Esophagus muscularis mucosa (tissue), 4 donors: ENCODE results near the gene CIC. TPM values are rescaled to one million over a fixed set of nuclear protein-coding genes. Genes with fewer than 3 reads are reported as not detected.

Source experiments
- DNase-seq: peaks from one replicate; pipeline ENCODE4 v3.0.0-alpha.2; 2017; ENCODE audit errors: extremely low spot score
- H3K27ac ChIP-seq, 4 donors: fragments of 200-600 bp; sonication (generic); replicated peaks in 1 of 4; 1 replicate in 3 of 4; 2 replicates in 1 of 4; pipeline ENCODE4 v1.5.1; 2016 to 2019; ENCODE audit warnings: mild to moderate bottlenecking in 1 of 4
- H3K27me3 ChIP-seq, 4 donors: fragments of 200-600 bp; sonication (generic); one replicate each; pipeline versions ENCODE4 v1.5.1 to v1.6.0; 2016 to 2019
- H3K36me3 ChIP-seq, 4 donors: fragments of 200-600 bp; sonication (generic); one replicate each; pipeline ENCODE4 v1.5.1; 2016 to 2019
- H3K4me1 ChIP-seq, 4 donors: fragments of 200-600 bp; sonication (generic); one replicate each; pipeline ENCODE4 v1.5.1; 2016 to 2019
- H3K4me3 ChIP-seq, 4 donors: fragments of 200-600 bp; sonication (generic); 1 replicate in 2 of 4; 2 replicates in 2 of 4; pipeline ENCODE4 v1.5.1; 2016 to 2019; ENCODE audit warnings: mild to moderate bottlenecking in 4 of 4, moderate library complexity in 1 of 4
- H3K9me3 ChIP-seq, 4 donors: fragments of 200-600 bp; sonication (generic); 1 replicate in 3 of 4; 2 replicates in 1 of 4; pipeline ENCODE4 v1.5.1; 2016 to 2019
- CTCF ChIP-seq, 3 experiments: fragments of 200-600 bp in 2 of 3; fragments of 450-650 bp in 1 of 3; sonication (generic) in 2 of 3; IDR thresholded peaks; one replicate each; pipeline ENCODE4 v1.5.1; 2017 to 2019; ENCODE audit warnings: antibody characterized with exemption in 3 of 3, mild to moderate bottlenecking in 2 of 3, moderate library complexity in 1 of 3
- EP300 ChIP-seq: sonication (generic); formaldehyde crosslinking; IDR thresholded peaks from one replicate; pipeline ENCODE4 v1.6.1; 2017; ENCODE audit warnings: antibody characterized with exemption
- POLR2A ChIP-seq: fragments of 450-650 bp; IDR thresholded peaks from one replicate; pipeline ENCODE4 v1.6.1; 2017; ENCODE audit warnings: antibody characterized with exemption, moderate library complexity, mild to moderate bottlenecking, low read depth
- POLR2AphosphoS5 ChIP-seq, 2 donors: sonication (generic); formaldehyde crosslinking; IDR thresholded peaks; one replicate each; pipeline ENCODE4 v1.6.1; 2017; ENCODE audit warnings: antibody characterized with exemption in 2 of 2
- WGBS: methylation state at CpG from one replicate; pipeline ENCODE4 v1.1.5; 2018; 5-methylcytosine and 5-hydroxymethylcytosine counted together
- intact Hi-C: fragments of 100-400 bp; cut with DNase I; formaldehyde crosslinking; loops from one replicate; pipeline ENCODE4 v1.15.1; 2023
- total RNA-seq, 4 donors: library from RNA; depleted of rRNA; stranded (reverse); fragments of >200 nt; gene quantifications; one replicate each; pipeline versions ENCODE4 v1.1.0 to v1.2.1, GENCODE V29; 2016

Gene CIC
- total RNA-seq, 4 donors from 2014 or later = 37.8 to 74.2 (median 56.3) TPM

- no peaks in the 10 kb centered on the region for H3K9me3 ChIP-seq
- peak overlapping the region; percentile 94 to 99 (median 98) for H3K27ac ChIP-seq
- peaks cover 79 to 92% (median 87%) of the 10 kb centered on the region in 4 donors for H3K4me1 ChIP-seq
- DNase-seq = no peak
- 18% methylated on average over 6 of the region's 7 CpGs for WGBS
- H3K27me3 ChIP-seq = no peaks in the 10 kb centered on the region
- peak overlapping the region; percentile 74 to 98 (median 85) for H3K4me3 ChIP-seq
- peak in 1 of 2 donors; percentile 8 for TF ChIP-seq POLR2AphosphoS5 (IDR thresholded peaks at IDR 0.05)
- no peak for TF ChIP-seq EP300
- intact Hi-C loops = no loop called here
- peaks cover under 1 to 4% (median 3%) of the 10 kb centered on the region in 4 donors for H3K36me3 ChIP-seq
Measured at GRCh38 chr19:42281827-42282762, 13.0 kb downstream of the CIC start.

- Histone ChIP-seq H3K9me3 (no peaks in the 10 kb centered on the region), H3K4me1 (peaks cover 72 to 86% (median 81%) of the 10 kb centered on the region in 4 donors), H3K4me3 (peak overlapping the region in 3 of 4 donors; percentile 68 to 93 (median 73)), H3K27ac (peak overlapping the region; percentile 94 to 99 (median 98)), H3K27me3 (no peaks in the 10 kb centered on the region), H3K36me3 (peaks cover 8 to 11% (median 11%) of the 10 kb centered on the region in 4 donors)
- TF ChIP-seq EP300 (no peak), POLR2A (no peak), CTCF (IDR thresholded peaks at IDR 0.05) (no peak), POLR2AphosphoS5 (IDR thresholded peaks at IDR 0.05) (no peak)
- WGBS = 47% methylated on average over 4 of the region's 4 CpGs
- no peak for DNase-seq
- intact Hi-C loops = no loop called here
Measured at GRCh38 chr19:42282819-42283187, 13.8 kb downstream of the CIC start.

GRCh38 chr19:42283188-42284065, 14.4 kb downstream of the CIC start:
- Histone ChIP-seq H3K27me3 (no peaks in the 10 kb centered on the region), H3K4me1 (peaks cover 66 to 80% (median 74%) of the 10 kb centered on the region in 4 donors), H3K27ac (peak overlapping the region; percentile 94 to 99 (median 98)), H3K36me3 (peaks cover 14 to 17% (median 17%) of the 10 kb centered on the region in 4 donors), H3K9me3 (no peaks in the 10 kb centered on the region), H3K4me3 (peak overlapping the region; percentile 63 to 93 (median 70))
- intact Hi-C loops = no loop called here
- no peak for TF ChIP-seq EP300
- peak; percentile 79 for TF ChIP-seq POLR2A
- peak in 1 of 3 experiments; percentile 13 for TF ChIP-seq CTCF (IDR thresholded peaks at IDR 0.05)
- peak; percentile 85 to 90 for TF ChIP-seq POLR2AphosphoS5 (IDR thresholded peaks at IDR 0.05)
- 4% methylated on average over 14 of the region's 74 CpGs for WGBS
- DNase-seq = peak; percentile 99

GRCh38 chr19:42284066-42284501, 15.0 kb downstream of the CIC start:
- Histone ChIP-seq H3K4me3 (peak overlapping the region; percentile 63 to 93 (median 70)), H3K4me1 (peaks cover 59 to 73% (median 68%) of the 10 kb centered on the region in 4 donors), H3K9me3 (no peaks in the 10 kb centered on the region), H3K36me3 (peaks cover 20 to 24% (median 23%) of the 10 kb centered on the region in 4 donors), H3K27ac (peak overlapping the region; percentile 94 to 99 (median 98)), H3K27me3 (no peaks in the 10 kb centered on the region)
- TF ChIP-seq EP300 = no peak
- no peak for TF ChIP-seq CTCF (IDR thresholded peaks at IDR 0.05)
- TF ChIP-seq POLR2A = no peak
- no peak for TF ChIP-seq POLR2AphosphoS5 (IDR thresholded peaks at IDR 0.05)
- intact Hi-C loops = no loop called here
- DNase-seq = no peak
- WGBS = no CpG with 5 or more reads among the region's 76 CpGs
